Tibial nerve (tissue), 4 donors: ENCODE results near the gene WNT6. TPM values are rescaled to one million over a fixed set of nuclear protein-coding genes. Genes with fewer than 3 reads are reported as not detected.

Source experiments
- DNase-seq, 2 donors: peaks; one replicate each; pipeline ENCODE4 v3.0.0-alpha.2; 2019; ENCODE audit warnings: low spot score in 2 of 2
- H3K27ac ChIP-seq, 4 donors: fragments of 200-600 bp; sonication (generic) in 3 of 4; one replicate each; pipeline ENCODE4 v1.5.1; 2017 to 2019; ENCODE audit warnings: mild to moderate bottlenecking in 1 of 4
- H3K27me3 ChIP-seq, 2 donors: fragments of 200-600 bp; sonication (generic) in 1 of 2; one replicate each; pipeline versions ENCODE4 v1.5.1 to v1.6.0; 2017 to 2019
- H3K36me3 ChIP-seq, 3 donors: fragments of 200-600 bp; sonication (generic); one replicate each; pipeline ENCODE4 v1.5.1; 2018 to 2019
- H3K4me1 ChIP-seq, 4 donors: fragments of 200-600 bp; sonication (generic) in 3 of 4; one replicate each; pipeline ENCODE4 v1.5.1; 2017 to 2019
- H3K4me3 ChIP-seq, 4 donors: fragments of 200-600 bp; sonication (generic) in 3 of 4; one replicate each; pipeline ENCODE4 v1.5.1; 2017 to 2019; ENCODE audit warnings: mild to moderate bottlenecking in 1 of 4, moderate library complexity in 1 of 4
- H3K9me3 ChIP-seq, 4 donors: fragments of 200-600 bp; sonication (generic) in 3 of 4; one replicate each; pipeline ENCODE4 v1.5.1; 2017 to 2019
- EP300 ChIP-seq, 2 donors: sonication (generic); formaldehyde crosslinking; IDR thresholded peaks; one replicate each; pipeline ENCODE4 v1.6.1; 2017; ENCODE audit warnings: antibody characterized with exemption in 2 of 2, mild to moderate bottlenecking in 1 of 2
- POLR2A ChIP-seq, 2 donors: fragments of 450-650 bp; IDR thresholded peaks; one replicate each; pipeline ENCODE4 v1.6.1; 2017; ENCODE audit warnings: antibody characterized with exemption in 2 of 2, mild to moderate bottlenecking in 2 of 2, moderate library complexity in 2 of 2
- WGBS, 2 donors: methylation state at CpG; one replicate each; pipeline ENCODE4 v1.1.5; 2018; 5-methylcytosine and 5-hydroxymethylcytosine counted together
- total RNA-seq, 4 donors: library from RNA; depleted of rRNA; stranded (reverse); fragments of >200 nt; gene quantifications; one replicate each; pipeline ENCODE4 v1.1.0, GENCODE V29; 2016
- TF ChIP-seq, protein P1 (sequence below), 5 experiments: fragments of 200-600 bp in 3 of 5; fragments of 450-650 bp in 2 of 5; sonication (generic) in 3 of 5; IDR thresholded peaks; one replicate each; pipeline ENCODE4 v1.5.1; 2016 to 2019; ENCODE audit warnings: antibody characterized with exemption in 5 of 5, mild to moderate bottlenecking in 3 of 5, moderate library complexity in 2 of 5

Gene WNT6
- total RNA-seq, result 10 to 100 TPM; 26.1 to 81.5 (median 48.2) TPM

DNA sequence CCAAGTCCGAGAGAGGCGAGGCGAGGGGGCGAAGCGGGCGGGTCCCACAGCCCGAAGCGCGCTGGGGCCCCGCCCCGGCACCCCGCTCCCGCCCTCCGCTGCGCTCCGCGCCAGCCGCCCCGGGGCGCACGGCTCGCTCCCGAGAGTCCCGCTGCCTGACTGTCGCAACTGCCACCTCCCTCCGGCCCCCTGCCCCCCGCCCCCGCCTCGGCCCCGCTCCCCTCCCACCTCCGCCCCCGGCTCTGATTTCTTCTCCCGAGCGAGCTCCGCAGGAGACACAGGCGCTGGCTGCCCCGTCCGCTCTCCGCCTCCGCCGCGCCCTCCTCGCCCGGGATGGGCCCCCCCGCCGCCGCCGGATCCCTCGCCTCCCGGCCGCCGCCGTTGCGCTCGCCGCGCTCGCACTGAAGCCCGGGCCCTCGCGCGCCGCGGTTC is at the start of gene WNT6:
Gene WNT6 (plus strand): TSS at position 250 of the 432 bp plus-strand sequence. CDS start 233 bp downstream, outside the sequence.
- no peak for DNase-seq
- TF ChIP-seq, protein P1, sequence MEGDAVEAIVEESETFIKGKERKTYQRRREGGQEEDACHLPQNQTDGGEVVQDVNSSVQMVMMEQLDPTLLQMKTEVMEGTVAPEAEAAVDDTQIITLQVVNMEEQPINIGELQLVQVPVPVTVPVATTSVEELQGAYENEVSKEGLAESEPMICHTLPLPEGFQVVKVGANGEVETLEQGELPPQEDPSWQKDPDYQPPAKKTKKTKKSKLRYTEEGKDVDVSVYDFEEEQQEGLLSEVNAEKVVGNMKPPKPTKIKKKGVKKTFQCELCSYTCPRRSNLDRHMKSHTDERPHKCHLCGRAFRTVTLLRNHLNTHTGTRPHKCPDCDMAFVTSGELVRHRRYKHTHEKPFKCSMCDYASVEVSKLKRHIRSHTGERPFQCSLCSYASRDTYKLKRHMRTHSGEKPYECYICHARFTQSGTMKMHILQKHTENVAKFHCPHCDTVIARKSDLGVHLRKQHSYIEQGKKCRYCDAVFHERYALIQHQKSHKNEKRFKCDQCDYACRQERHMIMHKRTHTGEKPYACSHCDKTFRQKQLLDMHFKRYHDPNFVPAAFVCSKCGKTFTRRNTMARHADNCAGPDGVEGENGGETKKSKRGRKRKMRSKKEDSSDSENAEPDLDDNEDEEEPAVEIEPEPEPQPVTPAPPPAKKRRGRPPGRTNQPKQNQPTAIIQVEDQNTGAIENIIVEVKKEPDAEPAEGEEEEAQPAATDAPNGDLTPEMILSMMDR (IDR thresholded peaks at IDR 0.05), result no peak
- TF ChIP-seq POLR2A (IDR thresholded peaks at IDR 0.05), result no peak

DNA sequence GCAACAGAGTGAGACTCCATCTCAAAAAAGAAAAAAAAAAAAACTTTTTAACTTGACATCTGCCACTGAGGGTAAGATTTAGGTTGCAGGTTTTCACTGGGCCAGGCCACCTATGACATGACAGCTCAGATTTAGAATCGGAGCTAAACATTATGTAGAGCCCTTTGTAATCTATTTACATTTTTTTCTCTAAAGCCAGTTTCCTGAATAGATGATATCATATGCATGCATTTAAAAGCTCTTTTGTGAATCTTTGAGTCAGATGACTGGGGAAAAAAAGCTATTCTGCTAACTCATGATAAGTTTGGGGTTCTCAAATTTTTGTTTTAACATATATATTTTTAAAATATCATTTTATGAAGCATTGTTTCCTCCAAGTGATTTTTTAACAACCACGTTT is 49.3 kb upstream of the WNT6 start:
- Histone ChIP-seq H3K27me3 (no peaks in the 10 kb centered on the region), H3K36me3 (peaks cover 0 to 44% (median 16%) of the 10 kb centered on the region in 3 donors), H3K9me3 (no peaks in the 10 kb centered on the region), H3K4me3 (no peak overlapping the region), H3K4me1 (peaks cover 0 to 34% (median 10%) of the 10 kb centered on the region in 4 donors), H3K27ac (no peak overlapping the region)
- DNase-seq, result no peak
- 37 to 56% methylated on average over 2 of the region's 2 CpGs for WGBS, 2 donors
- TF ChIP-seq EP300 (IDR thresholded peaks at IDR 0.05) (no peak), POLR2A (IDR thresholded peaks at IDR 0.05) (no peak)
- TF ChIP-seq, protein P1 (IDR thresholded peaks at IDR 0.05), result no peak

More for the DNA sequence above, at the start of gene WNT6:
- peak within 1 kb of the TSS; percentile 81 to 92 (median 87) for H3K27ac ChIP-seq
- peaks cover 0 to 81% (median 11%) of the 10 kb centered on the region in 4 donors for H3K4me1 ChIP-seq
- no peaks in the 10 kb centered on the region for H3K9me3 ChIP-seq
- 0% methylated on average over 10 to 12 of the region's 64 CpGs for WGBS, 2 donors
- no peaks in the 10 kb centered on the region for H3K36me3 ChIP-seq
- peaks cover 0 to 34% of the 10 kb centered on the region in 2 donors for H3K27me3 ChIP-seq
- H3K4me3 ChIP-seq, result peak within 1 kb of the TSS; percentile 47 to 67 (median 58)

- no peak overlapping the region for H3K4me3 ChIP-seq
- TF ChIP-seq POLR2A (IDR thresholded peaks at IDR 0.05) (no peak), EP300 (IDR thresholded peaks at IDR 0.05) (no peak)
- TF ChIP-seq, protein P1 (IDR thresholded peaks at IDR 0.05), result no peak
- H3K4me1 ChIP-seq, result peaks cover 0 to 27% (median 4%) of the 10 kb centered on the region in 4 donors
- no peak for DNase-seq
- 52 to 73% methylated on average over 4 of the region's 4 CpGs for WGBS, 2 donors
- no peaks in the 10 kb centered on the region for H3K27me3 ChIP-seq
- no peaks in the 10 kb centered on the region for H3K9me3 ChIP-seq
- H3K27ac ChIP-seq, result no peak overlapping the region
- H3K36me3 ChIP-seq, result peaks cover 0 to 55% (median 16%) of the 10 kb centered on the region in 3 donors
These were observed 48.2 kb upstream of the WNT6 start for GRCh38 chr2:218811382-218811781.

DNA sequence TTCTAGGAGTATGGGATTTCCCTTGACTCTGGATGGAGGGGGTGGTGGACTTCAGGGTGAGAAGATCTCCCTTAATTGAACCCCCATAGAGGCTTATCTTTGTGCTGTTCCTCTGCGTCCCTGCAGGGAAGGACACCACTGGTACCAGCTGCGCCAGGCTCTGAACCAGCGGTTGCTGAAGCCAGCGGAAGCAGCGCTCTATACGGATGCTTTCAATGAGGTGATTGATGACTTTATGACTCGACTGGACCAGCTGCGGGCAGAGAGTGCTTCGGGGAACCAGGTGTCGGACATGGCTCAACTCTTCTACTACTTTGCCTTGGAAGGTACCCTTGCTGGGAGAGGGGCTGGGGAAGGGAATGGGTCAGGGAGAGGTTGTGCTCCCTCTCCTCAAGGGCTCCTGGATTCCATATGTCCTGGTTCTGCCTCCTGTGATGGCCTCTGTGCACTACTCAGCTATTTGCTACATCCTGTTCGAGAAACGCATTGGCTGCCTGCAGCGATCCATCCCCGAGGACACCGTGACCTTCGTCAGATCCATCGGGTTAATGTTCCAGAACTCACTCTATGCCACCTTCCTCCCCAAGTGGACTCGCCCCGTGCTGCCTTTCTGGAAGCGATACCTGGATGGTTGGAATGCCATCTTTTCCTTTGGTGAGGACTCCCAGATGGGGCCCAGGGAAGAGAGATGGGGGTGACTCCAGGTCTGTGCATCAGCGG is 47.3 kb upstream of the WNT6 start:
- WGBS, 2 donors, result 95 to 96% methylated on average over 21 of the region's 21 CpGs
- H3K9me3 ChIP-seq, result no peaks in the 10 kb centered on the region

More for the DNA sequence above, 47.3 kb upstream of the WNT6 start:
- no peak overlapping the region for H3K4me3 ChIP-seq
- no peak overlapping the region for H3K27ac ChIP-seq
- no peaks in the 10 kb centered on the region for H3K27me3 ChIP-seq
- DNase-seq, result no peak
- TF ChIP-seq, protein P1 (IDR thresholded peaks at IDR 0.05), result no peak
- TF ChIP-seq POLR2A (IDR thresholded peaks at IDR 0.05) (no peak), EP300 (IDR thresholded peaks at IDR 0.05) (no peak)
- H3K36me3 ChIP-seq, result peaks cover 0 to 64% (median 16%) of the 10 kb centered on the region in 3 donors
- H3K4me1 ChIP-seq, result peaks cover 0 to 19% (median 0%) of the 10 kb centered on the region in 4 donors
